Stimulated activated CD4-positive, alpha-beta T cell treated with anti-CD3 and anti-CD28 coated beads, Interleukin-1b, Interleukin-23, amount 100 ng/mL, for 48 hours (primary cell): ENCODE results near the gene KCNG1.
"Not testable (repeated sequence)": the region's sequence is repeated elsewhere in the genome, so short reads cannot be mapped to it uniquely, and the experiment has no call there.

Experiments used
- DNase-seq: peaks from one replicate; pipeline ENCODE4 v3.0.0-alpha.2; 2020

Gene KCNG1

GRCh38 chr20:50980851-50981713 lies 41.8 kb downstream of the KCNG1 start:
- peak; percentile 58 for DNase-seq

DNA sequence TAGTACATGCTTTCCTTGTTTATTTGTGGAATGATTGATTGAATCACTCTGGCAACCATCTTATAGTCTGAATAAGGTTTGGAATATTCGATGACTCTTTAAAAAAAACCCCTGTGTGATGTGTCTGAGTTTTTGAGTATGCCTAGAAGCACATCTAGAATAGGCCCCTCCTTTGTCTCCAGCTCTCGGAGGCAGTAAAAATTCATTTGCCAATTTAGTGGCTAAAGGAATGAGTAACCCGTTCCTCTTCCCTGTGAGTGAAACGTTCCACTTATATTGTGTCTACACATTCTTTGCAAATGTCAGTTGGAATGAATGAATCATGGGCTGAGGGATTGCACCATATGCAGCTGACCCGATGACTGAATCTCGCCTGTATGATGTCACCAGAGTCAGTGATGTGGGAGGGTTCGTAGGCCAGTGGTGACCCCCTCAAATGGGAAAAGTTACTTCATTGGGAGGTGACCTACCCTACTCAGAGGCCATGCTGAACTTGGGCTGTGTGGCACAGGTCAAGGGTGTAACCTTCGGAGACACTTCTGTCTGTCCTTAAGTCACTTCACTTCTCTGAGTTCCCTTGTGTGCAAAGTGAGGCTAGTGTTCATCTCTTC lies 42.7 kb downstream of the KCNG1 start:
- DNase-seq: peak; percentile 68

DNA sequence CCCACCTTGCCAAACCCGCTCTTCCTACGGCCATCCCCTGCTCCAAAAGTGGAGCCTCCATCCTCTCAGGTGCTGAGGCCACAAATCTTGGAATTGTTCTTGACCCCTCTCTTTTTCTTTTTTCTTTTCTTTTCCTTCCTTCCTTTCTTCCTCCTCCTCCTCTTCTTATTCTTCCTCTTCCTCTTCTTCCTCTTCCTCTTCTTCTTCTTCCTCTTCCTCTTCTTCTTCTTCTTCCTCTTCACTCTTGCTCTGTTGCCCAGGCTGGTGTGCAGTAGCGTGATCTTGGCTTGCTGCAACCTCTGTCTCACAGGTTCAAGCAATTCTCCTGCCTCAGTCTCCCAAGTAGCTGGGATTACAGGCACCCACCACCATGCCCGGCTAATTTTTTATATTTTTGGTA lies 44.4 kb downstream of the KCNG1 start:
- not testable (repeated sequence) for DNase-seq

DNA sequence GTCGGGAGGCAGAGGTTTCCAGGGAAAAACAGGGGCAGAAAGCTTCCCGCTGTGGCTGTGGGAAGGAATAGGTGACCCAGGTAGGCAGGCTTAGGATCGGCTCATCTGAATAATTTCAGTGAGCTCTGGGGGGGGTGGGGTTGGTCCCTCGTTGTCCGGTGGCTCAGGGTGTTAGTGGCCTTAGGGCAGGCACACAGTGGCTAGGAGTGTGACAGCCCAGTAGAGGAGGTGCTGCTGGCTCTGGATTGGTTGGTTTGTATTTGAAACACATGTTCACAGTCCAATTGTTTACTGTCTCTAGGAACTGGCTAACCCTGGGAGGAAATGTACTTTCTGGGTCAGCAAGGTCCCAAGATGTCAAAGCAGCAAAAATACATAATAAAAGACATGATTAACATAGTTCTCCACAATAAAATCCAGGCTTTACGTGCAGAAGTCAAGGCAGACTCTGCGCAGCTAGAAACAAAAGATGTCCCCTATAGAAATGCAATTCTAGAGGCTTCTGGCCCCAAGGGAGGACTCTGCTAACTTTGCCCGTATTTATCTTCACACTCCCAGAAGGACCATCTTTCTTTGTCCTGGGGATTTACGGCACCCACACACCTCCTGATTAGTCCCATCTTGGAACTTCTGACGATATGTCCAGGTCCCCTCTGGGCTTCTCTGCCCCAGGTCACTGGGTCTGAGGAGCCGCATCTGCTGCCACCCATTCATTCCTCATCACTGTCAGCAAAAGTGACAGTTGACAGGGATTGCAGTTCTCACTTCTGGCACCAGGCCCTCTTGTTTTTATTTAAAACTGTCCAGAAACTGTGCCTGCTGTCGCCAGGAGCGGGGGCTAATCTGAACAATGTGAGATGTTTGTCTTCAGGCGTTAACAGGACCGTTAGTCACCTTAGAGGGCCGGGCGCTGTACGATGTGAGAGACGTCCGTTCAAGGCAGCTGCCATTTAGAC lies 45.6 kb downstream of the KCNG1 start:
- DNase-seq: no peak

DNA sequence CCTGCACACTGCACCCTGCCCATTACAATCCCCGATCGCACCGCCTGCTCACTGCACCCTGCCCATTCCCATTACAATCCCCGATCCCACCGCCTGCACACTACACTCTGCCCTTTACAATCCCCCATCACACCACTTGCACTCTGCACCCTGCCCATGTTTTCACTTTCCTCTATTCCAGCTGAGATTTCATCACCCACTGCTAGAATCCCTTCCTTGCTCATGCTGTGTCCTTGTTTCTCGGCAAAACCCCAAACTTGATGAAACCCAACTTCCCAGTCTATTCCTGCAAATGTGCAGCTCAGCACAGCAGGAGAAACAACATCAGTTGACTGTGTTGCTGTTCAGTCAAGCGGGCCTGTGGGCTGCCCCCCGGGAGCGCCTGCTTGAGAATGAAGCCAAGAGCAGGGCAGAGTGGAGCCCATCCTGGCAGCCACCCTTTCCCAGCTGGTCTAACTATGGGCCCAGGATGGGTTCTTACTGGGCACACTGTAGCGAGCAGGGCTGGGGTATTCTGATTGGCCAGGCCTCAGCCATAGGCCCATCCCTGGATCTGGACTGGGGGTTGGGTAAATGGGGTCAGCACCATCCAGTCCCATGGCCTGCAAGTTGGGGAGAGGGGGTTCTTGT lies 47.1 kb downstream of the KCNG1 start:
- DNase-seq: no peak

DNA sequence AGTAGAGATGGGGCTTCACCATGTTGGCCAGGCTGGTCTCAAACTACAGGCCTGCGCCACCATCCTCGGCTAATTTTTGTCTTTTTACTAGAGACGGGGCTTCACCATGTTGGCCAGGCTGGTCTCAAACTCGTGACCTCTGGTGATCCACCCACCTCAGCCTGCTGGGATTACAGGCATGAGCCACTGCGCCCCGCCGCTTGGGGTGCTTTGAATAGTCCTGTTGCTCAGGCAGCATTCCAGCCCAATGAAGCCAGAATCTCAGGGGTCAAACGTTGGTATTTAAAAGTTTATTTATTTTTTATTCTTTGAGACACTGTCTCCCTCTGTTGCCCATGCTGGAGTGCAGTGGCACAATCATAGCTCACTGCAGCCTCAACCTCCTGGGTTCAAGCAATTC lies 53.0 kb downstream of the KCNG1 start:
- DNase-seq: no peak

DNA sequence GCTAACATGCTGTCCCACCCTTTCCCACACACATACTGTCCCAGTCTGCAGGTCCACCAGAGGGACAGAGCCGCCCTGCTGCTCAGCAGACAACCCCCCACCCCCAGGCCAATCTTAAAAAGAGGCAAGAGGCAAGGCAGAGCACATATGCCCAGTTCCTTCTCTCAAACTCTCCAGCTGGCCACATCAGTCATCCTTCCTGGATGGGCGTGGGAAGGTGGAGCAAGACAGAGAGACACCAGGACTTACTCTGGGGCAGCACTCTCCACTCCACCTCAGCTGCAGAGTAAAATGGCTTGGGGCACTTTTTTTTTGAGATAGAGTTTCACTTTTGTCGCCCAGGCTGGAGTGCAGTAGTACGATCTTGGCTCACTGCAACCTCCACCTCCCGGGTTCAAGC lies 53.5 kb downstream of the KCNG1 start:
- no peak for DNase-seq

DNA sequence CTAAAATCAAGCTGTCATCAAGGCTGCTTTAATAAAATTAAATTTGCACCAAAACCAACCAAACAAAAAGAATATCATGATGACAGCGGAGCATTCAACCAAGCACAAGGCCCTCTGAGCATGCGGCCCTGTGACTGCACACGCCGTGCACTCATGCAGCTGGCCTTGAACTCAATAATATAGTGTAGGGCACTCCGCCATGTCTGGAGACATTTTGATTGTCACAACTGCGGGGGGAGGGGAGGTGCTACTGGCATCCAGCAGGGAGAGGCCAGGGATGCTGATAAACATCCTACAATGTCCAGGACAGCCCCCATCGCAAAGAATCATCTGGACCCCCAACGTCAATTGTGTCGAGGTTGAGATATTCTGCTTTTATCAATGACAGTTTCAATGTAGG lies 54.6 kb downstream of the KCNG1 start:
- no peak for DNase-seq

DNA sequence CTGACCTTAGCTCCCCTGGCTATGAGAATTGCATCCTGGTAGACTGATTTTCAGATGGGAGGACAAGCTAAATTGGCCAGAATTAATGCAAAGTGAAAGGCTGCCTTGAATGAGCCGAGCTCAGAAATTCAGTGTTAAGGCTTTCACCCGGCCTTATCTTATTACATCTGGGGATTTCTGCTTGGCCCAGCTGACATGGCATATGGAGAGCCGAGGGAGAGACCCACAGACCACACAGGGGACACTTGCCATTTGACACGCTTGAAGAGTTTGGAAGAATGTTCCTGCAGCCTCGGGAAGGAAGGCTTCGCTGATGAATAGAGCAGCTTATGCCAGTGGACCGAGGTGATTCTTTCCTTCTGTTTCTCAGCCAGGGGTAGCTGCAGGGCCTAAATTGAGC lies 55.3 kb downstream of the KCNG1 start:
- DNase-seq: no peak

DNA sequence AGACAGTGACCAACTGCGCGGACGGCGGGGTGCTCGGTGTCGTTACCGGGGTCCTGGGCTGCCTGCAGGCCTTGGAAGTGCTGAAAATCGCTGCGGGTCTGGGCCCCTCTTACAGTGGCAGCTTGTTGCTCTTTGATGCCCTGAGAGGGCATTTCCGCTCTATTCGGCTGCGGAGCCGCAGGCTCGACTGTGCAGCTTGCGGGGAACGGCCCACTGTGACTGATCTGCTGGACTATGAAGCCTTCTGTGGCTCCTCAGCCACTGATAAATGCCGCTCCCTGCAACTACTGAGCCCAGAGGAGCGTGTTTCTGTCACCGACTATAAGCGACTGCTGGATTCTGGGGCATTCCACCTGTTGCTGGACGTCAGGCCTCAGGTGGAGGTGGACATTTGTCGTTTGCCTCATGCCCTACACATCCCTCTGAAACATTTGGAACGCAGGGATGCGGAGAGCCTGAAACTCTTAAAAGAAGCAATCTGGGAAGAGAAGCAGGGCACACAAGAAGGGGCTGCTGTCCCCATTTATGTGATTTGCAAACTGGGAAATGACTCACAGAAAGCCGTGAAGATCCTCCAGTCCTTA lies 63.3 kb downstream of the KCNG1 start:
- no peak for DNase-seq

GRCh38 chr20:50958615-50959542 lies 64.0 kb downstream of the KCNG1 start, which contains the start of gene MOCS3:
TSS of gene MOCS3 (plus strand) at chr20:50958818. CDS start at chr20:50958843, 25 bp downstream.
- DNase-seq: peak; percentile 85

DNA sequence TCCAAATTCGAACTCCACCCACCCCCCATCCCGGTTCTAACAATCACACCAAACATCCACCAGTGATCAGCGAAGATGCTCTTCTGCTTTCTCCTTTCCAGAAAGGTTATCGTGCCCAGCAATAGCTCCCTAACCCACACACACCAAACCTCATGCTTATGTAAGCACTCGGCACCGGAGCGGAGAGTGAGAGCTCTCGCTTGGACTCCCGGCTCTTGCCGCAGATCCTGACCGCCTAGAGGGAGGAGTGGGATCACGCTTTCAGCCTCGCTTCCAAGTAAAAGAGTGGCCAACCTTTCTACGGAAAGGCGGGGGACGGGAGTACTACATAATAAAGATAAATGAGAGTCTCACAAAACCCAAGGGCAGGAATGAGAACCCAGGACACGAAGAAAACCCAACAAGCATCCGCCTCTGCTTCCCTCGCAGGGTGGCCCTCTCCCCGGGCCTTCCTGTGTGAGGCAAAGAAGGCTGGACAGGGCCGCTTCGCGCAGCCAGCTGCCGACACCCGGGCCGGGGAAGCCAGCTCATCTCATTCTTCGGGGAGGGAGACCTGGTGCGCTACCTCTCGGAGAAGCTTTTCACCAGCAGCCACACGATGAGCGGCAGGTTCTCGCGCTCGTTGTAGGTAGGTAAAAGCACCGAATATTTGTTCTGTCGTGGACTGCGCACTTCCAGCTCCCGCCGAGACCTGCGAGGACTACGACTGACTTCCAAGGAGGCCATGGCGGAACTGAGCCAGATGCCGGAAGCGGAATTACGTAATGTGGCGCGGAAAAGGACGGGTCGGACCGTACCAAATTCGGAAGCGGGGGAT lies 64.9 kb downstream of the KCNG1 start, which contains the start of gene DPM1:
Gene DPM1 (minus strand): TSS at position 735 of the 817 bp plus-strand sequence. CDS start 9 bp downstream, at position 726.
- peak; percentile 86 for DNase-seq

DNA sequence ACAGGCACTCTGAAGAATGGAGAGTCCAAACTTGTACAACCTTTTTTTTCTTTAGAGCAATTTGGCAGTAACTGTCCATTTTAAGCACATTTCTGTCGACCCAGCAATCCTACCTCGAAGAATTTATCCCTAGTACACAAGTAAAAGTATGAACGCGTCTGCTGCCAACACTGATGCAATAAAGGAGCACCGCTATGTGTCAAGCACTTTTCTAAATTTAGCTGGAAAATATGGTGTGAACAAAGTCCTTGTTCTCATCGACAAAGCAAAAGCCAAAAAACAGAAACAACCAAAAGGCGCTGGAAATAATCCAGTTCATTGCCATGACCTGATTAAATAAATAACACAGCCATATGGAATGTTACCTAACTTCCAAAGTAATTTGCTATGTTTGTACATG lies 65.6 kb downstream of the KCNG1 start:
- DNase-seq: no peak

- DNase-seq: no peak
Observed at GRCh38 chr20:50953821-50954220, 69.1 kb downstream of the KCNG1 start.
